RCC 7860 (cell line): ENCODE data around the gene CFAP46.

Experiments used
- DNase-seq: peaks from one replicate; pipeline ENCODE4 v3.0.0-alpha.2; 2015; ENCODE audit warnings: low spot score
- FAIRE-seq: peaks from 2 replicates; lab custom pipeline; 2012; peaks lifted over from hg19 to GRCh38; lab: Jason Lieb, UNC

The CFAP46 gene

GRCh38 chr10:132918617-132919373, 23.6 kb downstream of the CFAP46 start:
- DNase-seq (no peak), FAIRE-seq (no peak)

GRCh38 chr10:132918264-132918616, 24.1 kb downstream of the CFAP46 start:
- no peak for FAIRE-seq
- DNase-seq, result no peak

- FAIRE-seq, result no peak
Measured at GRCh38 chr10:132916956-132917666, 25.3 kb downstream of the CFAP46 start.

GRCh38 chr10:132916421-132916841, 25.9 kb downstream of the CFAP46 start:
- DNase-seq (no peak), FAIRE-seq (no peak)

More at GRCh38 chr10:132916956-132917666, 25.3 kb downstream of the CFAP46 start:
- DNase-seq, result no peak

- DNase-seq (no peak), FAIRE-seq (no peak)
Measured at GRCh38 chr10:132915411-132915810, 27.0 kb downstream of the CFAP46 start.

GRCh38 chr10:132914732-132915131, 27.6 kb downstream of the CFAP46 start:
- DNase-seq (no peak), FAIRE-seq (no peak)

GRCh38 chr10:132913559-132914115, 28.7 kb downstream of the CFAP46 start:
- DNase-seq (no peak), FAIRE-seq (no peak)

GRCh38 chr10:132912713-132913558, 29.4 kb downstream of the CFAP46 start:
- DNase-seq (no peak), FAIRE-seq (no peak)

- FAIRE-seq (no peak), DNase-seq (no peak)
Measured at GRCh38 chr10:132912225-132912712, 30.1 kb downstream of the CFAP46 start.

GRCh38 chr10:132911786-132912097, 30.6 kb downstream of the CFAP46 start:
- no peak for DNase-seq
- FAIRE-seq, result no peak

- DNase-seq (no peak), FAIRE-seq (no peak)
Measured at GRCh38 chr10:132910901-132911785, 31.2 kb downstream of the CFAP46 start.

- DNase-seq (no peak), FAIRE-seq (no peak)
Measured at GRCh38 chr10:132910186-132910880, 32.0 kb downstream of the CFAP46 start.

- FAIRE-seq (no peak), DNase-seq (no peak)
Measured at GRCh38 chr10:132909491-132910071, 32.8 kb downstream of the CFAP46 start.

- DNase-seq (no peak), FAIRE-seq (no peak)
Measured at GRCh38 chr10:132908621-132909295, 33.6 kb downstream of the CFAP46 start.

GRCh38 chr10:132907821-132908620, 34.3 kb downstream of the CFAP46 start:
- DNase-seq (no peak), FAIRE-seq (no peak)

GRCh38 chr10:132906836-132907235, 35.5 kb downstream of the CFAP46 start:
- FAIRE-seq (no peak), DNase-seq (no peak)

GRCh38 chr10:132906106-132906505, 36.3 kb downstream of the CFAP46 start:
- FAIRE-seq (no peak), DNase-seq (no peak)

GRCh38 chr10:132905661-132906060, 36.7 kb downstream of the CFAP46 start:
- DNase-seq (no peak), FAIRE-seq (no peak)
